HG02642 (cell line): ENCODE data around the gene TYW3.

Experiments
- ATAC-seq: cut with Tn5 transposase; IDR thresholded peaks from one replicate; pipeline ENCODE4 v1.9.1; 2021; ENCODE audit warnings: mild to moderate bottlenecking; ENCODE audit not compliant: unreplicated experiment, poor library complexity

The TYW3 gene, protein sequence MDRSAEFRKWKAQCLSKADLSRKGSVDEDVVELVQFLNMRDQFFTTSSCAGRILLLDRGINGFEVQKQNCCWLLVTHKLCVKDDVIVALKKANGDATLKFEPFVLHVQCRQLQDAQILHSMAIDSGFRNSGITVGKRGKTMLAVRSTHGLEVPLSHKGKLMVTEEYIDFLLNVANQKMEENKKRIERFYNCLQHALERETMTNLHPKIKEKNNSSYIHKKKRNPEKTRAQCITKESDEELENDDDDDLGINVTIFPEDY

DNA sequence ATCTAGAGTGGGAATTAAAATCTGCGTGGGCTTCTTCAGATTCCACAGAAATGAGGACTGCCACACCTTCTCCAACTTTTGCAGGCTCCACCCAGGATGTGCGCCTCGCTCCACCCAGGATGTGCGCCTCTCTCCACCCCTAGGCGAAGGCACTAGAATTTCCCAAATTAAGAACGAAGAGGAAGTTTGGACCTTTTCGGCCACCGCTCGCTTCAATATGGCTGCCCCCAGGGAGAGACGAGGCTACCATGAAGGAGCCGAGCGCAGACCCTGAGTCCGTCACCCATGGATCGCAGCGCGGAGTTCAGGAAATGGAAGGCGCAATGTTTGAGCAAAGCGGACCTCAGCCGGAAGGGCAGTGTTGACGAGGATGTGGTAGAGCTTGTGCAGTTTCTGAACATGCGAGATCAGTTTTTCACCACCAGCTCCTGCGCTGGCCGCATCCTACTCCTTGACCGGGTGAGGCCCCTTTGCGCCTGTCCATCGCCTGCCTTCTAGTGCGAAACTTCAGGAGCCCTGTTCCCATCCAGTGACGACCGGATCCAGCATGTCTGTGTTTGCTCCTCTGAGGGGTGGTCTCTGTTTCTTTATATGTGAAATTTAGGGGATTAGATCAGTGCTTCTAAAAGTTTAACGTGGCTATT lies at the start of gene TYW3, which contains the start of gene CRYZ:
Gene TYW3 (plus strand): TSS at position 193 of the 644 bp plus-strand sequence. CDS start 93 bp downstream, at position 286.
Gene CRYZ (minus strand): TSS at position 91 of the 644 bp plus-strand sequence. CDS start 8,229 bp downstream, outside the sequence.
- ATAC-seq, result peak; percentile 77

DNA sequence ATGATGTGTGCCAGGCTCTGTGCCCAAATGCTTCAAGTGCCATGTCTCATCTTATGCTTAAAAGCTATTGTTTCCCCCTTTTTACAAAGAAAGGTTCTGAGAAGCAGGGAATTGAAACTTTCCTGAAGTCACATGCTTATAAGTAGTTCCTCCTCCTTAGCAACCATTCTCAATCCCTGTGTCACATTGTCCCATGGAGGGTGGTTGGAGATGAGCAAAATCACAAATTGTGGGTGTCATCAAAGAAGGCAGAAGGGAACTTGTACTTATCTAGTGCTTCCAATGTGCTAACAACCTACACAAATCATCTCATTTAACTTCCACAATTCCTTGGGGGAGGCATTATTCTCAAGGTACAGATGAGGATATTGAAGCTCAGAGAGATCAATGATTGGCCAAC lies 49.3 kb upstream of the TYW3 start:
- ATAC-seq, result no peak

DNA sequence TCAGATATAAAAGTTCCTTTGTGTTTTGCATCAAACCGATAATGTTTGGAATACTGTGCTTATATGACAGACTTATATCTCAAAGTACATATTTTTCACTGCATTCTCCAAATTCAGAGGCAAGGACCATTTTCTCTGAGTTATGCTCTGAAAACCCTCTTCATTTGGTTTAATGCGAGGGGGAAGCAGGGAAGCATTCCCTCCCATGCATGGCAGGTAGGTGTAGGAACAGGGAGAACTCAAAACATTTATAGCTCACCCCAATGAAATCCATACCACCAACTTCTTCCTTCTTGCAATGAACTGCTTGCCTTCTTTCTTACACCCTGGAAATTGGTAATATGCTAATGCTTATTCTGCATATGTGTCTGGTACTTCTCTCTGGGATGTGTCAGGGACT lies 48.7 kb upstream of the TYW3 start:
- ATAC-seq, result no peak

DNA sequence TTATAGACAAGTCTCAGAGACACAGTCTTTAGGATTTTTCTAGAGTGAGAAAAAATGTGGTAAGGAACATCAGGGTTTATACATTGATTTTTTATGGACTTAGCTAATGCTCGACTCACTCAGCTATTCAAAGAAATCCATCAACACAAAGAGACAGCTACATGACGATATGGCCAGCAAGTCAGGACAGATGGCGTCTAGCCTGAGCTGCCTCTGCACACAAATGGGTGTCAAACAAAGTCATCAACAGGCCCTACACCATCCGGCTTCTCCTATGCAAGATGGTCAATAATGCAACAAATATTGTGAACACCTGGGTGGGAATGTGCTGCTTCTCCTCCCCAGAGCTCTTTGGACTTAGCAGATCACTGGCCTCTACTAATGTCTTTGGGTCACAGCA lies 46.0 kb upstream of the TYW3 start:
- ATAC-seq, result no peak

DNA sequence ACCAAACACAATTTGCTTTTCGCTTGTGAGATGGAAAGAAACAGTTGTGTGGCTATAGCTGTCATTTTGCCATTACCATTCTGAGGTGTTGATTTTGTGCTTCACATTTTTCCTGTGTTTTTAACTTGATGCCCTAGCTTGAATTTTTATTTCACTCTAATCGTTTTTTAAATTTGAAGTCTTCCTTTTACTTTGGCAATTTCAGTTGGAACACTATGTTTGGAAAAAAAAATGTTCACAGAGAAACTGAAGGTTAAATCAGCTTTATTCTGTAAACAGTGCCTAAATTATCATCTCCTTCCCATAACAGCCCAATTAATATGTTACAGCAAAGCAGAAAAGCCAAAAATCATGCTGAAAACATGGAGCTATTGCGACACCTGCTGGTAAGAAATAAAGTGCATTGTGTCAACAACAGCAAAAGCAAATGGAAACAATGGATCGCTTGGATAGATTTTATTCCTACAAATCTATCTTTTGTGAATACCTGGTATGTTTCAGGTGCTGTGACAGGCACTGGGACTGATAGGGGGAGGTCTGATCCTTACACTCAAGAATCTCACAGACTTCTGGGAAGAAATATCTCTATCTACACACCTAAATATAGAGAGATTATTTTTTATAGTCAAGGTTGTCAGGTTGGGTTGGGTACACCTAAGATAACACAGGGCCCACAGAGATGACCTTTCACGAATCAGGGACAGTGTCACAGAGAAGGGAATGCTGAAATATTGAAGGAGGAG lies 43.2 kb upstream of the TYW3 start:
- peak; percentile 81 for ATAC-seq

DNA sequence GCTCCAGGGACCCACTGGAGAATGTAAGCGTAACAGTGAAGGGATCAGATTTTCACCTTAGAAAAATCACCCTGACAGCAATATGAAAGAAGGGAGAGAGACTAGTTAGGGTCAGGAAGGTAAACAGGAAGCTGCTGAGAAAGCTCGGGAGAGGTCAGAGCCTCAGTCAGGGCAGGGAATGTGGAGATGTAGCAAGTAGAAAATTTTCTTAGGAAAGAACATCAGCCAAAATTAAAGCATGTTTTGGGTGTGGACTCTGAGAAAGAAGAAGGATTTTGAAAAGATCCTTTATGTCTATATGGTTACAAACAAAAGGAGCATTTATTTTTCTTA lies 42.6 kb upstream of the TYW3 start:
- ATAC-seq, result no peak

DNA sequence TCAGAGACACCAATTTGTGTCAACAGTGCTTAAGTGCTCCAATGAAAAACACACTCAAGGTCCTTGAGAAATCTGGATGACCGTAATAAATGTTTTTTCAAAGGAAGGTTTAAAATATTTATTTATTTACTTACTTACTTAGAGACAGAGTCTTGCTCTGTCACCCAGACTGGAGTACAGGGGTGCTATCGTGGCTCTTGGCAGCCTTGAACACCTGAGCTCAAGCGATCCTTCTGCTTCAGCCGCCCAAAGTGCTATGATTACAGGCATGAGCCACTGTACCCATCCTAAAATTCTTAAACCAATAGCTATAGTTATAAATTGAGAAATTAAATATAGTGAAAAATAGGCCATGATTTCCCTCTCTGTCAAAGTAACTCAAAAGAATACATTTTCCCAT lies 42.0 kb upstream of the TYW3 start:
- no peak for ATAC-seq

DNA sequence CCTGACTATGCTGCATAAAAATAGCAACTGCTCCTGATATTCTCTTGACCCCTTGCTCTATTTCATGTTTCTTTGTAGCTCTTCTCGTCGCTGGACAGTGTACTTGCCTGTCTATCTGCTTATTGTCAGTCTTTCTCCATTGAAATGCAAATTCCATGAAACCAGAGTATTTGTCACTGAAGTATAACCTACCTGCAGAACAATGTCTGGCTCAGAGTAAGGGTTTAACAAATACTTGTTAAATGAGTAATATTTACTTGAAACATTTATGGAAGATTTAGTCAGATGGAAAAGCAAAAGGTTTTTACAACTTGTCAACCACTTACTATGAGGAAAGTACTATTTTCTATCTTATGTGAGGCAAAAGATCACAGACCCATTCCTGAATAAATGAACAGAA lies 39.5 kb upstream of the TYW3 start:
- no peak for ATAC-seq

DNA sequence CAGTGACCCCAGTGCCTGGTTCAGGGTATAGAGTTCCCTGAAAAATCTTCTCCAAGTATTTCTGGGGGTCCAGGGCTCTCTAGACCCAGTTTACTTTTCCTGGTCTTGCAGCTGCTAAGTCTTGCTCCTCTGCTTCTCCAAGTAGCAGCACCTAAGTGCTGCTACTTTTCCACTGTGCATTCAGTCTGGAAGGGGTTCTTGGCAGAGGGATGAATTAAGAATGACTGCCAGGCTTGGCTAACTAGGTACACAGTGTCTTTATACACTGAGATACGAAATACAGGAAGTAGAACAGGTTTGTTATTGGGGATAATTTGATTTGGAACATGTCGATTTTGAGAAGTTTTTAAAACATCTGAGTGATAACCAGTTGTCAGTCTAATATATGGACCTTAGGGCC lies 35.1 kb upstream of the TYW3 start:
- ATAC-seq, result no peak

DNA sequence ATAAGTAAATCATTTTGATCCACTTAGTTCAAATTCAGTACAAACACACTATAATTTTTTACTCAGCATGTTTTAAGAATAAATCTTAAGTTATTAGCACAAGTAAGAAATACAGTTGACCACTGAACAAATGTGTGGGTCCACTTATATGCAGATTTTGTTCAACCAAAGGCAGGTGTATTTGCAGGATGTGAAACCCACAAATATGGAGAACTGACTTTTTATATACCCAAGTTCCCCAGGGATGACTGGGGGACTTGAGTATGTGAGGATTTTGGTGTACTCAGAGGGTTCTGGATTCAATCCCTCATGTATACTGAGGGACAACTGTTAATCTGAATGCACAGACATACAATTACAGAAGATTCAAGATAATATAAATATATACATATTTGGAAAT lies 33.6 kb upstream of the TYW3 start:
- ATAC-seq, result peak; percentile 47

DNA sequence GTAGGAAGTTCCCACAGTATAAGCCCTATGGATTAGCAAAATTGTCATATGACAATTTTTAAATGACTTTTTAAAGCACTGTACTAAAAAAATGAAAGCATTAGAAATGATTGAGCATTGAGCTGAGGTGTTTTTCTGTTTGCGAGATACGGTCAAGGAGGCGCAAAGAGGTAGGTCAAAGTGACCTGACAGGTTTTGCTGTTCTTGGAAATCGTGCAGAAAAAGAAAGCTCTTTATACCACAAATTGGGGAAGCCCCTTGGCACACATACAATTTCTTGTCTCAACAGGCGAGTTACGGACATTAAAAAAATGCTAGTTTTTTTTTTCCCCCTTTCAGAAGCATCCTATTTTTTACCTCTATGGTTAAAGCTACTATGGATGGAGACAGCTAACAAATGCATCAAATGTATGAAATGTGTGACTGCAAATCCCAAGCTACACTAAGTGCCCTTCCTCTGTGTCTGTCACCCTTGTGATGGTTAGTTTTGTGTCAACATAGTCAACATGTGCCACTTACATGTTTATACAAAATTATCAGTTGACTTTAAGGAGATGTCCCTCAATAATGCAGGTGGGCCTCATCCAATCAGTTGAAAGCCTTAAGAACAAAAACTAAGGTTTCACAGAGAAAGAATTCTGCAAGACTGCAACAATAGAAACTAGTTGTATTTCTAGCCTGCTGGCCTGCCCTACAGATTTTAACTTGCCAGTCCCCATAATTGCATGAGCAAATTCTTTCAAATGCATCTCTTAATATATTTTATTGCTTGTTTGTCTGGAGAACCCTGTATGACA lies 29.4 kb upstream of the TYW3 start:
- no peak for ATAC-seq

DNA sequence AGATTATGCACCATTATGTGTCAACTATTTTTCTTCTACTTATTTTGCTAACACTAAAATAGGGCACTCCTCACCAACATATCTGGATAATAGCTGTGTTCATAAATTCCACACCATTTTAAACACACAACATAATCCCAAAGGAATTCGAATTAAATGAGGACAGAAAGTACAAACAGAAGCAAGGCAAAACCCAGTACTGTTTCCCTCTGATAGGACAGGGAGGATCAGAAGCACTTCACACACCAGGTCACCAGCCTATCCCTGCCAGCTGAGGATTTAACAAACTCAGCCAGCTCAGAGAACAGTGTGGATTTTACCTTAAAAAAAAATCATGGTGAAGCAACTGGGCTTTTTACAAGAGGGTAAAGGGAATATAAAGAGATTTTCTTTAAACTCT lies 20.1 kb upstream of the TYW3 start:
- ATAC-seq, result no peak

DNA sequence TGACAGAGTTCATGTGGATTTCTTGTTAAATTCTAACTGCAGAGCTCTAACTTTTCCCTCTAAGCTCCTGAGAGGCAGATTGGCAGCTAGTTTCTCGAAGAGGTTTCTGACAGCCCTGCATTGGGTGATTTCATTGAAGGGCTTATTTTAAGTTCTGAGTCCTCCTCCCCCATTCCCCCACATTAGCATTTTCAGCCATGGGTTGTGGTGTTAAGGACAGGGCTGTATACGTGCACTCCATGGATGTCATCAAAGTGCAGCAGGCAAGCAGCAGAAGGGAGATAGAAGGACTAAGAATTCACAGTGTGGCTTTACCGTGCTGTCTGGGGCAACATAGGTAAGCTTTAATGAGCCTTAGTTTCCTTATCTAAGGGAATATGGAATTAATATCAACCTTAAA lies 19.1 kb upstream of the TYW3 start:
- no peak for ATAC-seq

DNA sequence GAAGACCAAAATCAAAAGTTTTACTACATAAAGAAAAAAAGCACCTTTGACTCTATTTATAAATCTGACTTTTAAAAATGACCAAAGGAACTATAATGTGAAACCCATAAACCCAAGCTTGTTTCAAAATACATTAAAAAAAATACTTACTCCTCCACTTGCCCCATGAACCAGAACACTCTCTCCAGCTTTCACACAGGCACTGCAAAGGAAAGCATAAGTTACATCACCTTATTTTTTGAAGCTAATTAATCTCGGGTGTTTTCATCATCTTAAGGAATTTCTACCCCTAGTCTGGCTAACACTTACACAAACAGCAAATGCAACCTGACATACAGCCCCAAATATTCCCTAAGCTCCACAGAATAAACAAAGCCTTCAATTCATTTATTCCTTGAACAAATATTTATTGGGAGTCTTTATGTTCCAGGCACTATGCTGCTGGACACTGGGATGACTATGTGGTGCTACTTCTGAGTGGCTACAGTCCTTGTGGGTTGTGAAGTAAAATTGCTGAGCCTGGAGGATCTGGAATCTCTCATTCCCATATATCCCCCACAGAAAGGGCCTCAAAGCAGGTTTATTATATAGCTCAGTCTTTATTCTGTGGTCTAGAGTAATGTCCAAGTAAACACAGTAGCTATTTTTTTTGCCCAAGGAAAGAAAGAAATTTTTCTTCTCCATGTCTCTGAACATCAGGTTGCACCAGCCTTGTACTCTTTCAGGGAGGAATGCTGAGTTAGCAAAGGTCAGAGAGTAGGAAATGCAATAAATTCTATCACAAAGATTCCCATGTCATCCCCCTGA lies 18.3 kb upstream of the TYW3 start:
- ATAC-seq, result peak; percentile 65

DNA sequence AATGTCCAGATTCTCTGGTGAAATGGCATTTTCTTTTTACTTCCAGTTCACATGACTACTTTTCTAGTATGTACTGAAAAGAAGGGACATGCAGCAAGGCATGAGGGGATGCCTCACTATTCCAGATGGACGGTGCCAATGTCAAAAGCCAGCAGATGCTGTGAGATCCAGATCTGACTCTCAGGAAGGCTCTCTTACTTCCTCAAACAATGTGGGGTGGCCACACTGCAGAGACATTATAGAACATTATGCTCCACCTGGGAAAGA lies 17.8 kb upstream of the TYW3 start:
- peak; percentile 32 for ATAC-seq

DNA sequence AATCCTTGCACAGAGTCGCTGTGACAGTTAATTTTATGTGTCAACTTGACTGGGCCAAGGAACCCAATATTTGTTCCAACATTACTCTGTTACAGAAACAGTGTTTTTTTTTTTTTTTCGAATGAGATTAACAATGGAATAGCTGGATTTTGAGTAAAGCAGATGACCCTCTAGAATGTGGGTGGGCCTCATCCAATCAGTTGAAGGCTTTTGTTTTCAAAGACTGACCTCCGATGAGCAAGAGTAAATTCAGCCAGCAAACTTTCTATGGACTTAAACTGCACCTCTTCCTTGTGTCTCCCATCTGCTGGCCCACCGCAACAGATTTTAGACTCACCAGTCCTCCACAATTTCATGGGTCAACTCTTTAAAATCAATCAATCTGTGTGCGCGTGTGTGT lies 17.1 kb upstream of the TYW3 start:
- no peak for ATAC-seq

DNA sequence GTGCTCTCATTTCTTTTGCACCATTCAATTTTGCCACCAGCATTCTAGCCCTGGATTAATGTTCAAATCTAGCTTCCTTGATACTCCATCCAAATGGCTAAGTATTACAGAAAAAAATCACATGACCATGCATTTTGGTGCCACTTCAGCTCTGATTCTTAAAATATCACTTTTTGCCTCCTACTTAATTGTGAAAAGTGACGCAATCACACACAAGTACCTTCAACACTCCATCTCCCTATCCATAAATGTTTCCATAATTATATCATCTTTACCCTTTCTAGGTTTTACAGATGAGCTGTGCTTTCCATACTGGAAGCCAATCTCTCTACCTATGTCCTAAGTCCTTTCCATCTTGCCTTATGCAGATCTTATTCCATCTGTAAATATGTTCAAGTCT lies 16.1 kb upstream of the TYW3 start:
- ATAC-seq, result no peak

DNA sequence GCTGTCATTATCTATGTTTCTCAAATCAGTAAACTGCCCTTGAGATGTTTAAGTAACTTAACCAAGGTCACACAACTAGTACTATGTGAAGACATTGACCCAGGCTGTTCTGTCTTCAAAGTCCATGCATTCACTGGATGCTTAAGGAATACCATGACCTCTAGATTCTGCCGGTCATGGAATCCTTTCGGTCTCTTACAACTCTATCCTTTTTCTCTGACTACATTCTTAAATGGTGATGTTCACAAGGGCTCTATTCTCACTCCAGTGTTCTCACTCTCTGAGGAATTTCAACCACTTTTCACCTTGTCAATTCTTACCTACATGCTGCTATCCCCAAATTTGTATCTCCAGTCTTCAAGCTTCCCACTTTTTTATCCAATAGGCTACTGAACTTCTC lies 15.3 kb upstream of the TYW3 start:
- no peak for ATAC-seq

DNA sequence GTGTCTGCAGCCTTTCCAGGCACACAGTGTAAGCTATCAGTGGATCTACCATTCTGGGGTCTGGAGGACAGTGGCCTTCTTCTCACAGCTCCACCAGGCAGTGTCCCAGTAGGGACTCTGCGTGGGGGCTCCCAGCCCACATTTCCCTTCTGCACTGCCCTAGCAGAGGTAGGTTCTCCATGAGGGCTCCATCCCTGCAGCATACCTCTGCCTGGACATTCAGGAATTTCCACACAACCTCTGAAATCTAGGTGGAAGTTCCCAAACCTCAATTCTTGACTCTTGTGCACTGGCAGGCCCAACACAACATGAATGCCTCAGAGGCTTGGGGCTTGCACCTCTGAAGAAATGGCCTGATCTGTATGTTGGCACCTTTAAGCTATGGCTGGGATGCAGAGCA lies 6.9 kb upstream of the TYW3 start:
- ATAC-seq, result no peak

DNA sequence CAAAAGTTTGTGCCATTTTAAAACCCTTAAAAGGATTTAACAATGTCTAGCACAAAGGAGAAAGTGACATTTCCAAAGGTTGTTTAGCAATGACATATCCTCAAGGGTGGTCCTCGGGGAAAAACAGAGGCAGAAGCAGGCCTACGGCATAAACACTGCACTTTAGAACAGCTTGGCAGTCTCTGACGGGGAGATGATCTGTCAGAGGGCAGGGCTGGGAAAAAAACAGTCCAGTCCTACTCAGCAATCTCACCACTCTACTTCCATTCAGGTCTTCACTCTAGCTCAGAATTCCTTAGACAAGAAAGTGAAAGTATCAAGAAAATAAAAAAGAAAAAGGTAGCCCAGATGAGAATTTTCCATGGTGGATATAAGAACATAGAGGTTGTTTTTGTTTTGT lies 4.2 kb upstream of the TYW3 start:
- ATAC-seq, result no peak
